ENCODE measurements around the gene IFI44. TPM values are rescaled to one million over a fixed set of nuclear protein-coding genes. Genes with fewer than 3 reads are reported as not detected.
A peak's percentile ranks its signal among the peaks of the same experiment; 100 is the strongest.

IFI44 gene
- total and polyA plus RNA-seq, 7 donors, result 3.3 to 6.8 (median 4.3) TPM

GRCh38 chr1:78641558-78641957 lies 8.1 kb upstream of the IFI44 start:
- intact Hi-C loops (cut with DNase I), result no loop called here
- WGBS, 3 donors, result 90 to 93% (median 92%) methylated on average over 4 of the region's 4 CpGs

GRCh38 chr1:78645723-78646122 lies 3.9 kb upstream of the IFI44 start:
- WGBS, 3 donors, result 67 to 81% (median 70%) methylated on average over 1 of the region's 1 CpG
- no peak for TF ChIP-seq CTCF (IDR thresholded peaks at IDR 0.05)
- Histone ChIP-seq H3K9me3 (no peaks in the 10 kb centered on the region), H3K4me1 (no peaks in the 10 kb centered on the region), H3K27me3 (ENCODE audit: insufficient read depth in 3 of 3, low read length in 2 of 3) (no peaks in the 10 kb centered on the region), H3K27ac (no peak overlapping the region), H3K36me3 (ENCODE audit: insufficient read depth in 1 of 2, low read depth in 1 of 2) (no peaks in the 10 kb centered on the region), H3K4me3 (no peak overlapping the region)
- intact Hi-C loops (cut with DNase I), result no loop called here
- DNase-seq (no peak), ATAC-seq (no peak)

More at GRCh38 chr1:78641558-78641957, 8.1 kb upstream of the IFI44 start:
- no peaks in the 10 kb centered on the region for H3K4me1 ChIP-seq
- no peak overlapping the region for H3K4me3 ChIP-seq
- H3K9me3 ChIP-seq, result no peaks in the 10 kb centered on the region
- no peaks in the 10 kb centered on the region for H3K36me3 ChIP-seq (ENCODE audit: insufficient read depth in 1 of 2, low read depth in 1 of 2)
- DNase-seq (no peak), ATAC-seq (no peak)
- no peak for TF ChIP-seq CTCF (IDR thresholded peaks at IDR 0.05)
- H3K27me3 ChIP-seq (ENCODE audit: insufficient read depth in 3 of 3, low read length in 2 of 3), result no peaks in the 10 kb centered on the region
- no peak overlapping the region for H3K27ac ChIP-seq

GRCh38 chr1:78647238-78647637 lies 2.4 kb upstream of the IFI44 start:
- intact Hi-C loops (cut with DNase I), result no loop called here
- TF ChIP-seq CTCF (IDR thresholded peaks at IDR 0.05), result no peak
- no peak for DNase-seq
- Histone ChIP-seq H3K4me3 (no peak overlapping the region), H3K27me3 (ENCODE audit: insufficient read depth in 3 of 3, low read length in 2 of 3) (no peaks in the 10 kb centered on the region), H3K4me1 (no peaks in the 10 kb centered on the region), H3K36me3 (ENCODE audit: insufficient read depth in 1 of 2, low read depth in 1 of 2) (no peaks in the 10 kb centered on the region), H3K9me3 (no peaks in the 10 kb centered on the region), H3K27ac (no peak overlapping the region)
- WGBS, 3 donors, result 92 to 100% (median 97%) methylated on average over 1 of the region's 1 CpG
- ATAC-seq, result no peak

GRCh38 chr1:78650114-78650660 lies 556 bp downstream of the IFI44 start:
- DNase-seq (no peak), ATAC-seq (peak in 1 of 4 donors; percentile 46)
- no peaks in the 10 kb centered on the region for H3K4me1 ChIP-seq
- peak overlapping the region; percentile 59 for H3K4me3 ChIP-seq
- no peaks in the 10 kb centered on the region for H3K36me3 ChIP-seq (ENCODE audit: insufficient read depth in 1 of 2, low read depth in 1 of 2)
- H3K27ac ChIP-seq, result peak overlapping the region; percentile 28
- H3K9me3 ChIP-seq, result no peaks in the 10 kb centered on the region
- intact Hi-C loops (cut with DNase I), result no loop called here
- H3K27me3 ChIP-seq (ENCODE audit: insufficient read depth in 3 of 3, low read length in 2 of 3), result no peaks in the 10 kb centered on the region
- WGBS, 3 donors, result 51 to 60% (median 55%) methylated on average over 6 of the region's 6 CpGs
- no peak for TF ChIP-seq CTCF (IDR thresholded peaks at IDR 0.05)

GRCh38 chr1:78651241-78651640 lies 1.6 kb downstream of the IFI44 start:
- DNase-seq (no peak), ATAC-seq (peak in 3 of 4 donors; percentile 26 to 53 (median 46))
- no peaks in the 10 kb centered on the region for H3K36me3 ChIP-seq (ENCODE audit: insufficient read depth in 1 of 2, low read depth in 1 of 2)
- intact Hi-C loops (cut with DNase I), result no loop called here
- WGBS, 3 donors, result 47 to 48% (median 47%) methylated on average over 12 of the region's 12 CpGs
- H3K9me3 ChIP-seq, result no peaks in the 10 kb centered on the region
- no peaks in the 10 kb centered on the region for H3K4me1 ChIP-seq
- peak overlapping the region; percentile 54 for H3K27ac ChIP-seq
- peak overlapping the region; percentile 59 for H3K4me3 ChIP-seq
- H3K27me3 ChIP-seq (ENCODE audit: insufficient read depth in 3 of 3, low read length in 2 of 3), result no peaks in the 10 kb centered on the region
- TF ChIP-seq CTCF (IDR thresholded peaks at IDR 0.05), result no peak
